Peyer's patch (tissue), 4 donors: ENCODE measurements around the gene LIPM. TPM values are rescaled to one million over a fixed set of nuclear protein-coding genes. Genes with fewer than 3 reads are reported as not detected.

Experiments used
- DNase-seq, 3 donors: peaks; one replicate each; pipeline ENCODE4 v3.0.0-alpha.2; 2017 to 2019
- H3K27ac ChIP-seq, 4 donors: fragments of 200-600 bp; sonication (generic); one replicate each; pipeline ENCODE4 v1.5.1; 2016 to 2019
- H3K27me3 ChIP-seq, 2 donors: fragments of 200-600 bp; sonication (generic); one replicate each; pipeline ENCODE4 v1.5.1; 2019
- H3K36me3 ChIP-seq, 3 donors: fragments of 200-600 bp; sonication (generic); one replicate each; pipeline ENCODE4 v1.5.1; 2016 to 2019
- H3K4me1 ChIP-seq, 4 donors: fragments of 200-600 bp; sonication (generic); one replicate each; pipeline ENCODE4 v1.5.1; 2016 to 2019
- H3K4me3 ChIP-seq, 4 donors: fragments of 200-600 bp; sonication (generic); 1 replicate in 3 of 4; 2 replicates in 1 of 4; pipeline ENCODE4 v1.5.1; 2016 to 2019; ENCODE audit warnings: mild to moderate bottlenecking in 1 of 4
- H3K9me3 ChIP-seq, 4 donors: fragments of 200-600 bp; sonication (generic); one replicate each; pipeline ENCODE4 v1.5.1; 2016 to 2019; ENCODE audit warnings: mild to moderate bottlenecking in 1 of 4
- POLR2A ChIP-seq, 2 donors: fragments of 450-650 bp; IDR thresholded peaks; one replicate each; pipeline ENCODE4 v1.5.1; 2017; ENCODE audit warnings: antibody characterized with exemption in 2 of 2, mild to moderate bottlenecking in 2 of 2, moderate library complexity in 2 of 2
- total RNA-seq, 4 donors: library from RNA; depleted of rRNA; stranded (reverse); fragments of >200 nt; gene quantifications; one replicate each; pipeline ENCODE4 v1.1.0, GENCODE V29; 2016
- TF ChIP-seq, protein P1 (sequence below), 6 experiments: fragments of 450-650 bp in 4 of 6; fragments of 200-600 bp in 2 of 6; sonication (generic) in 1 of 6; IDR thresholded peaks; one replicate each; pipeline ENCODE4 v1.5.1; 2017 to 2019; ENCODE audit warnings: antibody characterized with exemption in 6 of 6, mild to moderate bottlenecking in 3 of 6, moderate library complexity in 1 of 6

LIPM gene
- total RNA-seq, 4 donors from 2014 or later = not detected

DNA sequence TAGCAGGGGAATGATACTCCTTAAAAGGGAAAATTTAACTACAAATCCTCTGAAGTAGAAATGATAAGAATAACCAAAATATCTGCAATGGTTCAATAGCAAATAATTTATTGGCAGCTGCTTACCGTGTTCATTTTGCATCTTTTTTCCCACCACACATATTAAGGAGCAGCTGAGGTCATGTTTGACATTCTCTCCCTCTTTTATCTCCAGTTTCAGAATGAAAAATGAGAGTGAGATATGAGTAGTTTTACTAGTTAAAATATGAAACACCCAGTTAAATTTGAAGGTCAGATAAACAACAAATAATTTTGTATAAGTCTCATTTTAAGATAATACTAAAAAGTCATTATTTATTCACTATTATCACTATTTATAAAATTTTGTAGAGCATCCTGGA lies 39.6 kb upstream of the LIPM start:
- no peaks in the 10 kb centered on the region for H3K27me3 ChIP-seq
- DNase-seq = no peak
- TF ChIP-seq, protein P1, sequence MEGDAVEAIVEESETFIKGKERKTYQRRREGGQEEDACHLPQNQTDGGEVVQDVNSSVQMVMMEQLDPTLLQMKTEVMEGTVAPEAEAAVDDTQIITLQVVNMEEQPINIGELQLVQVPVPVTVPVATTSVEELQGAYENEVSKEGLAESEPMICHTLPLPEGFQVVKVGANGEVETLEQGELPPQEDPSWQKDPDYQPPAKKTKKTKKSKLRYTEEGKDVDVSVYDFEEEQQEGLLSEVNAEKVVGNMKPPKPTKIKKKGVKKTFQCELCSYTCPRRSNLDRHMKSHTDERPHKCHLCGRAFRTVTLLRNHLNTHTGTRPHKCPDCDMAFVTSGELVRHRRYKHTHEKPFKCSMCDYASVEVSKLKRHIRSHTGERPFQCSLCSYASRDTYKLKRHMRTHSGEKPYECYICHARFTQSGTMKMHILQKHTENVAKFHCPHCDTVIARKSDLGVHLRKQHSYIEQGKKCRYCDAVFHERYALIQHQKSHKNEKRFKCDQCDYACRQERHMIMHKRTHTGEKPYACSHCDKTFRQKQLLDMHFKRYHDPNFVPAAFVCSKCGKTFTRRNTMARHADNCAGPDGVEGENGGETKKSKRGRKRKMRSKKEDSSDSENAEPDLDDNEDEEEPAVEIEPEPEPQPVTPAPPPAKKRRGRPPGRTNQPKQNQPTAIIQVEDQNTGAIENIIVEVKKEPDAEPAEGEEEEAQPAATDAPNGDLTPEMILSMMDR (IDR thresholded peaks at IDR 0.05) = no peak
- no peak for TF ChIP-seq POLR2A (IDR thresholded peaks at IDR 0.05)
- H3K4me3 ChIP-seq = no peak overlapping the region
- H3K4me1 ChIP-seq = no peaks in the 10 kb centered on the region
- H3K9me3 ChIP-seq = no peaks in the 10 kb centered on the region
- H3K36me3 ChIP-seq = no peaks in the 10 kb centered on the region
- H3K27ac ChIP-seq = no peak overlapping the region

DNA sequence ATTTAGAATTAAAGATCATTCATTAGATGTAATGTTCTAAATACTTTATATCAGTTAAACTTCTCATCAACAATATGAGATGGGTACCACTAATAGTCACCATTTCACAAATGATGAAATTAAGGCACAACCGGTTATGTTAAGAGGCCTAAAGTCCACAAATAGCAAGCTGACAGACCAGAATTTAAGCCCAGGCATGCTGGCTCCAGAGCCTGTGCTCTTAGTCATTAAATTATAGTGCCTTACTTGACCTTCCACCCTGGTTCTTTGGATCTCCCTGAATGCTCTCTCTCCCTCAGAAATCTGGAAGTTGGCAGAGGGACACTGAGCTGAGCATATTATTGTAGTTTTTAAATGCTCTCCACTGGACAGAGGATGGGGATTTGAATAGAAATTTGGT lies 39.1 kb upstream of the LIPM start:
- Histone ChIP-seq H3K4me1 (no peaks in the 10 kb centered on the region), H3K9me3 (no peaks in the 10 kb centered on the region), H3K27ac (no peak overlapping the region), H3K36me3 (no peaks in the 10 kb centered on the region), H3K27me3 (no peaks in the 10 kb centered on the region), H3K4me3 (no peak overlapping the region)
- no peak for TF ChIP-seq POLR2A (IDR thresholded peaks at IDR 0.05)
- TF ChIP-seq, protein P1 (IDR thresholded peaks at IDR 0.05) = no peak
- DNase-seq = no peak

- Histone ChIP-seq H3K27ac (no peak overlapping the region), H3K36me3 (no peaks in the 10 kb centered on the region), H3K9me3 (no peaks in the 10 kb centered on the region), H3K4me3 (no peak overlapping the region), H3K4me1 (no peaks in the 10 kb centered on the region), H3K27me3 (no peaks in the 10 kb centered on the region)
- DNase-seq = no peak
- TF ChIP-seq POLR2A (IDR thresholded peaks at IDR 0.05) = no peak
- TF ChIP-seq, protein P1 (IDR thresholded peaks at IDR 0.05) = no peak
These were observed 38.4 kb upstream of the LIPM start for GRCh38 chr10:88764110-88764509.

DNA sequence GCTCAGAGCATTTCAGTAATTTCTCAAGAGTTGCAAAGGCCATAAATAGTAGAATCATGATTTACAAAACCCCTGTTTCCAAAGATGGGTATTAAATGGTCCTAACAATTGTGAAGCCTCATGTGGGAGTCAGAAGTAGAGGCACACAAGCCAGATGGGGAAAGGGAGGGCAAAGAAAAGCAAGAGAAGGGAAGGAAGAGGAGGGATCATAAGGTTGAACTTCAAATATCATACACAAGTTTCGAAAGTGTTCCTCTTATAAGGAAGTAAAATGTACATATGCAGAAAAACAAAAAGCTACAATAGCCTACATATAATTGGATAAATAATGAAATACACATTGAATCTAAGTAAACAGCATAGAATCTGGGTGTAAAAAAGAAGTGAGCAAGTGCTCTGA lies 36.7 kb upstream of the LIPM start:
- TF ChIP-seq POLR2A (IDR thresholded peaks at IDR 0.05) = no peak
- TF ChIP-seq, protein P1 (IDR thresholded peaks at IDR 0.05) = no peak
- no peak for DNase-seq
- Histone ChIP-seq H3K27me3 (no peaks in the 10 kb centered on the region), H3K4me1 (no peaks in the 10 kb centered on the region), H3K4me3 (no peak overlapping the region), H3K9me3 (no peaks in the 10 kb centered on the region), H3K36me3 (no peaks in the 10 kb centered on the region), H3K27ac (no peak overlapping the region)

DNA sequence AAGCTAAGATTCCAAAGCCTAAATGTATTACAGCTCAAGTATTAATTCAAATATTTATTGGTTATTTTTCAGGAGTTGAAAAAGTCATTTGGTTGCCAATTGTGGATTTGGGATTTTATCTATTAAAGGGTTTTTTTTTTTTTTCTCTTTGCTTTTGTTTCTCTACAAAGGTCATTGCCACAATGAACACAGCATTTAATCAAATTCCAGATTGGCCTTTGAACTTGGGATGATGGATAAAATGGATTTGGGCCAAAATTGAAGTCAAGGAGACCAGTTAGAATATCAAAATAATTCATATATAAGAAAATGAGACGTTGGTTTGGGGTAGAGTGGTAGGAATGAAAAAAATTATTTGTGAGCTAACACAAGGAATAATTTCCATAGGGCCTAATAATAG lies 33.1 kb upstream of the LIPM start:
- Histone ChIP-seq H3K36me3 (no peaks in the 10 kb centered on the region), H3K9me3 (no peaks in the 10 kb centered on the region), H3K27me3 (no peaks in the 10 kb centered on the region), H3K4me1 (no peaks in the 10 kb centered on the region), H3K4me3 (no peak overlapping the region), H3K27ac (no peak overlapping the region)
- DNase-seq = no peak
- no peak for TF ChIP-seq POLR2A (IDR thresholded peaks at IDR 0.05)
- TF ChIP-seq, protein P1 (IDR thresholded peaks at IDR 0.05) = no peak

GRCh38 chr10:88781206-88781605 lies 21.3 kb upstream of the LIPM start:
- no peak for DNase-seq
- TF ChIP-seq, protein P1 (IDR thresholded peaks at IDR 0.05) = no peak
- TF ChIP-seq POLR2A (IDR thresholded peaks at IDR 0.05) = no peak
- H3K9me3 ChIP-seq = no peaks in the 10 kb centered on the region
- no peaks in the 10 kb centered on the region for H3K4me1 ChIP-seq
- no peak overlapping the region for H3K27ac ChIP-seq
- no peaks in the 10 kb centered on the region for H3K27me3 ChIP-seq
- H3K36me3 ChIP-seq = no peaks in the 10 kb centered on the region
- H3K4me3 ChIP-seq = no peak overlapping the region
